IPS DF 6.9 (cell line): ENCODE data around the gene TRAF5.
A peak's percentile ranks its signal among the peaks of the same experiment; 100 is the strongest.

Source experiments
- DNase-seq: peaks from one replicate; pipeline ENCODE4 v3.0.0-alpha.2; 2013; ENCODE audit warnings: low read depth, low spot score
- H3K27ac ChIP-seq: one replicate; pipeline ENCODE4 v1.5.1; 2013; ENCODE audit warnings: low read length, control low read depth
- H3K27me3 ChIP-seq: 2 replicates; pipeline ENCODE4 v1.6.1; 2013; ENCODE audit warnings: mild to moderate bottlenecking, low read length; ENCODE audit not compliant: control insufficient read depth, insufficient read depth
- H3K36me3 ChIP-seq: 2 replicates; pipeline ENCODE4 v1.6.1; 2013; ENCODE audit warnings: low read length; ENCODE audit not compliant: control insufficient read depth, insufficient read depth
- H3K4me1 ChIP-seq: 2 replicates; pipeline ENCODE4 v1.6.1; 2013; ENCODE audit warnings: low read length; ENCODE audit not compliant: control insufficient read depth, insufficient read depth
- H3K4me3 ChIP-seq: 2 replicates; pipeline ENCODE4 v1.5.1; 2013; ENCODE audit warnings: mild to moderate bottlenecking, low read length
- H3K9me3 ChIP-seq: 2 replicates; pipeline ENCODE4 v1.6.1; 2013; ENCODE audit warnings: low read length, inconsistent platforms; ENCODE audit not compliant: control insufficient read depth, insufficient read depth
- WGBS: extraction: QIAGEN DNeasy Blood & Tissue Kit; methylation state at CpG from one replicate; pipeline ENCODE4 v1.1.7; 2013; ENCODE audit warnings: mixed read lengths, missing lambda C conversion rate; ENCODE audit not compliant: insufficient read length, insufficient coverage; 5-methylcytosine and 5-hydroxymethylcytosine counted together

The TRAF5 gene

GRCh38 chr1:211326528-211327345, at the start of gene TRAF5:
TRAF5 (plus strand) TSS chr1:211326833; CDS start chr1:211353240, 26,407 bp downstream.
- no peak within 1 kb of the TSS for H3K27ac ChIP-seq
- H3K27me3 ChIP-seq: no peaks in the 10 kb centered on the region; the same call in 1 of the 2 replicates
- H3K9me3 ChIP-seq: no peaks in the 10 kb centered on the region
- H3K4me1 ChIP-seq: peaks cover 6% of the 10 kb centered on the region
- 0 out of 2 replicates have a peak, but pooled peaks cover 4% of the 10 kb centered on the region for H3K36me3 ChIP-seq
- no peak for DNase-seq
- no CpG with 5 or more reads among the region's 91 CpGs for WGBS
- H3K4me3 ChIP-seq: peak within 1 kb of the TSS; percentile 72

DNA sequence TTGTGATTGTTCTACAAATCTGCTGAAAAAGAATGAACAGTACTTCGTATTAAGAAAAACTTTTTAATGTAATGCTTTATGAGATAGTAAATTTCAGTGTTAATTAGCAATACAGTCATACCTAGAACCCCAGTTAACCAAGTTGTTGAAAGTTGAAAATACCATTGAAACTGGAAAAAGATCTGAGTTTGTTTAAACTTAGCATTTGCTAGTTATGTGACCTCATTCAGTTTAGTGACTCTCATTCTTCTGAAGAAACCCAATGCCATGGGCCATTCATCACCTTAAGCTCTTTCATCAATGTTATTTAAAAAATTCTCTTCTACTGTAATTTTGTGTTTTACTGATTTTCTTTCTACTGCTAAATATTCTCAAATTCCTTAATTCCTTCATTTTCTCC, 47.3 kb upstream of the TRAF5 start:
- no peak for DNase-seq
- H3K36me3 ChIP-seq: peaks cover 4% of the 10 kb centered on the region; the same call in 1 of the 2 replicates
- no peaks in the 10 kb centered on the region for H3K4me1 ChIP-seq
- H3K27me3 ChIP-seq: no peaks in the 10 kb centered on the region
- H3K9me3 ChIP-seq: no peaks in the 10 kb centered on the region
- no peak overlapping the region for H3K4me3 ChIP-seq
- no CpG with 5 or more reads among the region's 1 CpG for WGBS
- no peak overlapping the region for H3K27ac ChIP-seq

GRCh38 chr1:211280910-211281309, 45.7 kb upstream of the TRAF5 start:
- no peaks in the 10 kb centered on the region for H3K9me3 ChIP-seq
- peaks cover 4% of the 10 kb centered on the region; the same call in 1 of the 2 replicates for H3K36me3 ChIP-seq
- no CpG with 5 or more reads among the region's 4 CpGs for WGBS
- H3K27ac ChIP-seq: no peak overlapping the region
- DNase-seq: no peak
- H3K4me3 ChIP-seq: no peak overlapping the region
- no peaks in the 10 kb centered on the region for H3K4me1 ChIP-seq
- no peaks in the 10 kb centered on the region for H3K27me3 ChIP-seq

- Histone ChIP-seq H3K4me1 (no peaks in the 10 kb centered on the region), H3K4me3 (no peak overlapping the region), H3K9me3 (no peaks in the 10 kb centered on the region), H3K27ac (no peak overlapping the region), H3K27me3 (no peaks in the 10 kb centered on the region), H3K36me3 (peaks cover 2% of the 10 kb centered on the region; the same call in 1 of the 2 replicates)
- no CpG with 5 or more reads among the region's 6 CpGs for WGBS
- DNase-seq: no peak
These were observed 45.2 kb upstream of the TRAF5 start for GRCh38 chr1:211281320-211282022.

- Histone ChIP-seq H3K27me3 (no peaks in the 10 kb centered on the region), H3K4me3 (no peak overlapping the region), H3K36me3 (peaks cover 2% of the 10 kb centered on the region; the same call in 1 of the 2 replicates), H3K27ac (no peak overlapping the region), H3K9me3 (no peaks in the 10 kb centered on the region), H3K4me1 (no peaks in the 10 kb centered on the region)
- DNase-seq: no peak
These were observed 44.6 kb upstream of the TRAF5 start for GRCh38 chr1:211282023-211282373.

DNA sequence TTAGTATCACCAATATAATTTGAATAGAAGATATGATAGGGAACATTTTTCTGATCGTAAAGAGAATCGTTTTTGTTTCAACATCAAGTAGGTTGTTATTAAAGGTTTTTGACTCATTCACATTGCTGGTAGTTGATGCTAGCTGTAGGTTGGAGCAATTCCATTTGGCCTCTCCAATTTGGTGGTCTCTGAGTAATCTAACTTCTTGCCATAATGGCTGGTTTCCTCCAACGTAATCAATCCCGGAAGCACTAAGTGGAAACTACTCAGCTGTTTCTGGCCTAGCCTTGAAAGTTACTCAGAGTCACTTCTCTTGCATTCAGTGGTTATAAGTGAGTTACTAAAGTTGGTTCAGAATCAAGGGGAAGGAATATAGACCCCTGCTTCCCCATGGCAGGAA, 41.4 kb upstream of the TRAF5 start:
- Histone ChIP-seq H3K27me3 (no peaks in the 10 kb centered on the region), H3K27ac (no peak overlapping the region), H3K4me1 (no peaks in the 10 kb centered on the region), H3K9me3 (no peaks in the 10 kb centered on the region), H3K4me3 (no peak overlapping the region), H3K36me3 (peaks cover 2% of the 10 kb centered on the region; the same call in 1 of the 2 replicates)
- WGBS: 100% methylated on average over 2 of the region's 4 CpGs
- no peak for DNase-seq

DNA sequence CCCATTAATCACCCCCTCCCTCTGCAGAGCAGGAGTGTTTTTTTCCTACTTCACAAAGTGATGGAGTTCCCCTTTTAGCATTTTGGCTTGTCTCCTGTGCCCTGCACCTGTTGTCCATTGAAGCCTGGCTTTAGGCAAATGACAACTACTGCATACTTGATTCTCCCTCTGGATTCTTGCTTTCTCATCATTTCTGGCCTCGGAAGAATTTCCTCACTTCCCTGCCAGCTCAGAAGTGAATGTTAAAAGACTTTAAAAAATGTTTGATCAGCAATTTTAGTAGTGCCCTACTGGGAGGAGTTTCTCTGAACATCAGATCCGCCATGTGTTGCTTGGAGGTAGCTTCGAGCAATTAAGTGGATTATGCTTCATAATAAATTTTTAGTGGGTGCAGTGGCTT, 39.4 kb upstream of the TRAF5 start:
- no peaks in the 10 kb centered on the region for H3K9me3 ChIP-seq
- H3K36me3 ChIP-seq: peaks cover 2% of the 10 kb centered on the region; the same call in 1 of the 2 replicates
- H3K27ac ChIP-seq: no peak overlapping the region
- no peaks in the 10 kb centered on the region for H3K4me1 ChIP-seq
- DNase-seq: no peak
- H3K4me3 ChIP-seq: no peak overlapping the region
- H3K27me3 ChIP-seq: no peaks in the 10 kb centered on the region
- no CpG with 5 or more reads among the region's 3 CpGs for WGBS

DNA sequence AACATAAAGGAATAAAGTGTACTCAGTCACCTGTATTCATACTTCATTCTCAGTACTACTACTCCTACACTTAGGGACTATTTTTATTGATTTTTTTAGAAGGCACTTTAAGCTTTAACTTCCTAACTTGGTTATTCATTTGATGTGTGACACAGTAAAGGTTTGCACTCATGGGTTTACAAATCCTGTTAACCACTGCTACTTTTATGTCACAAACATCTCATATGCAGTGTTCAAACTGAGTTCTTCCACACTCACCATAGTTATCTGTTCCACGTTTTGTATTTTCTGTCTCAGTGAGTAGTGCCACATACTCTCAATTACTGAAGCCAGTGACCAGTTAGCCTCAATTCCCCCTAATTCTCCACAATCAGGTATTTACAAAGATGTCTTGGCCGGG, 34.2 kb upstream of the TRAF5 start:
- no peaks in the 10 kb centered on the region for H3K9me3 ChIP-seq
- H3K36me3 ChIP-seq: peaks cover 6% of the 10 kb centered on the region; the same call in 1 of the 2 replicates
- no CpG with 5 or more reads among the region's 2 CpGs for WGBS
- H3K4me1 ChIP-seq: no peaks in the 10 kb centered on the region
- H3K4me3 ChIP-seq: no peak overlapping the region
- no peak overlapping the region for H3K27ac ChIP-seq
- no peak for DNase-seq
- no peaks in the 10 kb centered on the region for H3K27me3 ChIP-seq

DNA sequence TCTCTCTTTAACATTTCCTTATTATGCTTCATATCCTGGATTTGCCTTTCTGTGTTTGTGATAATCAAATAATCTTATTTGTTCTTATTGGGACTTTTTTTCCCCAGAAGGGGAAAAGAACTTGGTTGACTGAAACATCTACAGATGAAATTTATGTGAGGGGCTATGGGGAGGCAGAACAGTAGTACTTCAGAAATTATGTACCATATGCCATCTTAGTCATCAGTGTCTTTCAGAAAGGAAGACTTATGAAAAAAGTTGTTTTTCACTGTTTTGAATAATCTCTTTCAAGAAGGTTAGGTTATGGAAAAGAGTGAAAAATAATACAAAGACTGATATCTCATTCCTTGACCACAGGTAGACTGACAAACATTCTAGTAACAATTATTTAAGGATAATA, 30.2 kb upstream of the TRAF5 start:
- H3K9me3 ChIP-seq: no peaks in the 10 kb centered on the region
- H3K4me1 ChIP-seq: no peaks in the 10 kb centered on the region
- H3K27me3 ChIP-seq: no peaks in the 10 kb centered on the region
- peaks cover 6% of the 10 kb centered on the region; the same call in 1 of the 2 replicates for H3K36me3 ChIP-seq
- no peak overlapping the region for H3K4me3 ChIP-seq
- H3K27ac ChIP-seq: no peak overlapping the region
- DNase-seq: no peak

DNA sequence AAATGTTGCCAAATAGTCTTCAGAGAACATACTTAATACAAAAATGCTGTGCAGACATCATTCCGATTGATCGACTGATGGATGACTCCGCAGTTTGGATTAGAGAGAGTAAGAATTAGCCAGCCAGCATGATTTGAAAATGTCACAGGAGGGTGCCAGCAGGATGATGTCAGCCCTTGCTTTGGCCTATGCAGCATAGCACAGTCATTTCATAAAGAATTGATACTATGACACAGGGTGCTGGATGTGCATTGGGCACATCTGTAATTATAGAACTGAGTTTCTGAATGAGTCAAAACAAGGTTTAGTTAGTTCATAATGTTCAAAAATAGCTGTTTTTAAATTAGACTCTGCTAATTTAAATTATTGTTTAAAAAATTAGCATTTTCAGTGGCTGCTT, 21.6 kb upstream of the TRAF5 start:
- H3K36me3 ChIP-seq: no peaks in the 10 kb centered on the region; the same call in 1 of the 2 replicates
- H3K27me3 ChIP-seq: no peaks in the 10 kb centered on the region
- no peak overlapping the region for H3K4me3 ChIP-seq
- whole genome bisulfite sequencing: no CpG with 5 or more reads among the region's 3 CpGs
- DNase-seq: no peak
- H3K4me1 ChIP-seq: no peaks in the 10 kb centered on the region
- H3K27ac ChIP-seq: no peak overlapping the region
- H3K9me3 ChIP-seq: no peaks in the 10 kb centered on the region
